ENCODE measurements around the gene KCNAB2.

KCNAB2 gene

DNA sequence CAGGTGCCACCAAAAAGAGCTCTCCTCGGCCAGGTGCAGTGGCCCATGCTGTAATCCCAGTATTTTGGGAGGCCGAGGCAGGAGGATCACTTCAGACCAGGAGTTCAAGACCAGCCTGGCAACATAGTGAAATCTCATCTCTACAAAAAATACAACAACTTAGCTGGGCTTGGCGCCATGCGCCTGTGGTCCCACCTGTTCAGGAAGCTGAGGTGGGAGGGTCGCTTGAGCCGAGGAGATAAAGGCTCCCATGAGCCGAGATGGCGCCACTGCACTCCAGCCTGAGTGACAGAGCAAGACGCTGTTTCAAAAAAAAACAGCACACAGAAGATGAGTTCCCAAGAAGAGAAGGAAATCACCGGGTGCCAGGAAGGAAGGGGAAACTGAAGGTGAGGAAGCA is 67.4 kb downstream of the KCNAB2 start:
- H3K27me3 ChIP-seq (ENCODE audit: control insufficient read depth, low read length): no peaks in the 10 kb centered on the region

GRCh38 chr1:6113745-6114144 is 68.1 kb downstream of the KCNAB2 start:
- TF ChIP-seq CTCF (IDR thresholded peaks at IDR 0.05; ENCODE audit: low read depth, low read length, poor library complexity, severe bottlenecking) (no peak), EZH2phosphoT487 (IDR thresholded peaks at IDR 0.05; ENCODE audit: borderline replicate concordance, low read length) (no peak)
- Histone ChIP-seq H3K27me3 (ENCODE audit: control insufficient read depth, low read length) (no peaks in the 10 kb centered on the region), H3K79me2 (ENCODE audit: control insufficient read depth, low read length) (no peaks in the 10 kb centered on the region), H3K27ac (ENCODE audit: low read depth, low read length) (no peak overlapping the region), H4K20me1 (ENCODE audit: control insufficient read depth, insufficient read depth, low read depth, low read length) (no peaks in the 10 kb centered on the region), H3K9me2 (replicated peaks; ENCODE audit: control insufficient read depth, low read length) (no peaks in the 10 kb centered on the region), H3K4me1 (ENCODE audit: control insufficient read depth, low read length) (no peaks in the 10 kb centered on the region), H3K9me3 (ENCODE audit: control insufficient read depth, insufficient read depth, low read length) (no peaks in the 10 kb centered on the region), H3K36me3 (ENCODE audit: control insufficient read depth, low read length) (no peaks in the 10 kb centered on the region), H3K4me2 (ENCODE audit: low read length) (no peak overlapping the region), H3F3A (ENCODE audit: control insufficient read depth, insufficient read depth) (no peaks in the 10 kb centered on the region), H3K4me3 (ENCODE audit: low read length) (no peak overlapping the region)

More for the DNA sequence above, 67.4 kb downstream of the KCNAB2 start:
- Histone ChIP-seq H3K4me3 (ENCODE audit: low read length) (no peak overlapping the region), H3F3A (ENCODE audit: control insufficient read depth, insufficient read depth) (no peaks in the 10 kb centered on the region), H3K9me2 (replicated peaks; ENCODE audit: control insufficient read depth, low read length) (no peaks in the 10 kb centered on the region), H3K27ac (ENCODE audit: low read depth, low read length) (no peak overlapping the region), H3K4me2 (ENCODE audit: low read length) (no peak overlapping the region), H3K79me2 (ENCODE audit: control insufficient read depth, low read length) (no peaks in the 10 kb centered on the region), H4K20me1 (ENCODE audit: control insufficient read depth, insufficient read depth, low read depth, low read length) (no peaks in the 10 kb centered on the region), H3K36me3 (ENCODE audit: control insufficient read depth, low read length) (no peaks in the 10 kb centered on the region), H3K4me1 (ENCODE audit: control insufficient read depth, low read length) (no peaks in the 10 kb centered on the region), H3K9me3 (ENCODE audit: control insufficient read depth, insufficient read depth, low read length) (no peaks in the 10 kb centered on the region)
- no peak for TF ChIP-seq EZH2phosphoT487 (IDR thresholded peaks at IDR 0.05; ENCODE audit: borderline replicate concordance, low read length)
- no peak for TF ChIP-seq CTCF (IDR thresholded peaks at IDR 0.05; ENCODE audit: low read depth, low read length, poor library complexity, severe bottlenecking)

DNA sequence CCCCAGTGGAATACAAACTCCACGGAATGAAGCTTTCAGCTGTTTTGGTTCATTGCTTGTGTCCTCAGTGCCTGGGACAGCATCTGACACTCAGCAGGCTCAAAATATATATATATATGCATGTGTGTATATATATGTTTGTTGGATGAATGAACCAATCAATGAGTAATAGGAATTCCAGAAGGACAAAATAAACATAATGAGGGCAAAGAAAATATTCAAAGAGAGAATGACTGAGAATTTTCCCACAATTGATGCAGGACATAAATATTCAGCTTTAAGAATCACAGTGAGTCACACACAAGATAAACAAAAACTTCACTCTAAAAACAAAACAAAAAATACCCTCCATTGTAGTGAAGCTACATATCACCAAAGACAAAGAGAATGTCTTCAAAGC is 70.4 kb downstream of the KCNAB2 start:
- Histone ChIP-seq H3K4me1 (ENCODE audit: control insufficient read depth, low read length) (no peaks in the 10 kb centered on the region), H3K4me3 (ENCODE audit: low read length) (no peak overlapping the region), H3K4me2 (ENCODE audit: low read length) (no peak overlapping the region), H3K27me3 (ENCODE audit: control insufficient read depth, low read length) (no peaks in the 10 kb centered on the region), H3K27ac (ENCODE audit: low read depth, low read length) (no peak overlapping the region), H4K20me1 (ENCODE audit: control insufficient read depth, insufficient read depth, low read depth, low read length) (no peaks in the 10 kb centered on the region), H3K9me3 (ENCODE audit: control insufficient read depth, insufficient read depth, low read length) (no peaks in the 10 kb centered on the region), H3F3A (ENCODE audit: control insufficient read depth, insufficient read depth) (no peaks in the 10 kb centered on the region), H3K36me3 (ENCODE audit: control insufficient read depth, low read length) (no peaks in the 10 kb centered on the region), H3K79me2 (ENCODE audit: control insufficient read depth, low read length) (no peaks in the 10 kb centered on the region), H3K9me2 (replicated peaks; ENCODE audit: control insufficient read depth, low read length) (no peaks in the 10 kb centered on the region)
- no peak for TF ChIP-seq EZH2phosphoT487 (IDR thresholded peaks at IDR 0.05; ENCODE audit: borderline replicate concordance, low read length)
- no peak for TF ChIP-seq CTCF (IDR thresholded peaks at IDR 0.05; ENCODE audit: low read depth, low read length, poor library complexity, severe bottlenecking)

DNA sequence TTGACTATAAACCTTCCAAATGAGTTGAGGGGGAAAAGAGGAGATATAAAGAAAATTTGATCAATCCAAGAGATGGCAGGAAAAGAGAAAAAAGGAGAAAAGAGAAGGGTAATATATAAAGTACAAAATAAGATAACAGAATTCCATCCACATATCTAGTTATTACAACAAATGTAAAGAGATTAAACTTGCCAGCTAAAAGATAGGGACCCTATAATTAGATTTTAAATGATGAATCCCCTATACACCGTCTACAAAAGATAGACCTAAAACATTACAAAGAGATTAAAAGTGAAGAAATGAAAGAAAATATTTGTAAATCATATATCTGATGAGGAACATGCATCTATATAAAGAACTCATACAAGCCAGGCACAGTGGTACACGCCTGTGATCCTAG is 71.4 kb downstream of the KCNAB2 start:
- Histone ChIP-seq H3K9me3 (ENCODE audit: control insufficient read depth, insufficient read depth, low read length) (no peaks in the 10 kb centered on the region), H3K4me1 (ENCODE audit: control insufficient read depth, low read length) (no peaks in the 10 kb centered on the region), H4K20me1 (ENCODE audit: control insufficient read depth, insufficient read depth, low read depth, low read length) (no peaks in the 10 kb centered on the region), H3F3A (ENCODE audit: control insufficient read depth, insufficient read depth) (no peaks in the 10 kb centered on the region), H3K36me3 (ENCODE audit: control insufficient read depth, low read length) (no peaks in the 10 kb centered on the region), H3K4me2 (ENCODE audit: low read length) (no peak overlapping the region), H3K79me2 (ENCODE audit: control insufficient read depth, low read length) (no peaks in the 10 kb centered on the region), H3K4me3 (ENCODE audit: low read length) (no peak overlapping the region), H3K27ac (ENCODE audit: low read depth, low read length) (no peak overlapping the region), H3K27me3 (ENCODE audit: control insufficient read depth, low read length) (no peaks in the 10 kb centered on the region), H3K9me2 (replicated peaks; ENCODE audit: control insufficient read depth, low read length) (no peaks in the 10 kb centered on the region)
- TF ChIP-seq EZH2phosphoT487 (IDR thresholded peaks at IDR 0.05; ENCODE audit: borderline replicate concordance, low read length) (no peak), CTCF (IDR thresholded peaks at IDR 0.05; ENCODE audit: low read depth, low read length, poor library complexity, severe bottlenecking) (no peak)
